Endothelial cell of umbilical vein (primary cell): ENCODE results near the gene FBXO27. TPM values are rescaled to one million over a fixed set of nuclear protein-coding genes. Genes with fewer than 3 reads are reported as not detected.

Experiments used
- BruUV-seq: library from RNA; stranded (reverse); fragments of 400-500 nt; replicated peaks from 2 replicates; lab custom pipeline; 2021; lab: Mats Ljungman, UMichigan
- CTCF ChIA-PET: fragments of 300-600, 350-600 bp; sonication (Branson Sonifier 250); formaldehyde crosslinking; loops from one replicate; lab custom pipeline; 2021; ENCODE audit warnings: antibody characterized with exemption, inconsistent platforms; lab: Charles Lee
- POLR2A ChIA-PET: fragments of 300-600, 350-600 bp; sonication (Branson Sonifier 250); formaldehyde crosslinking; loops from one replicate; lab custom pipeline; 2021; ENCODE audit warnings: antibody characterized with exemption, inconsistent platforms; lab: Charles Lee
- DNase-seq: peaks from one replicate; pipeline ENCODE4 v3.0.0-alpha.2; 2011; ENCODE audit warnings: low read depth, low spot score
- FAIRE-seq: peaks from 2 replicates; lab custom pipeline; 2011; peaks lifted over from hg19 to GRCh38; lab: Jason Lieb, UNC
- H2AFZ ChIP-seq: 2 replicates; pipeline ENCODE4 v1.6.0; 2012; ENCODE audit warnings: low read depth, low read length, control low read depth, inconsistent platforms
- H3K27ac ChIP-seq: 2 replicates; pipeline ENCODE4 v1.5.1; 2011; ENCODE audit warnings: low read depth, mild to moderate bottlenecking, control low read depth, low read length, moderate library complexity; ENCODE audit not compliant: insufficient read depth
- H3K27me3 ChIP-seq, 2 experiments: 2 replicates each; pipeline versions ENCODE4 v1.6.0 to v1.6.1; 2011; ENCODE audit warnings: low read length in 2 of 2, mixed read lengths in 1 of 2; ENCODE audit not compliant: control insufficient read depth in 2 of 2, insufficient read depth in 2 of 2
- H3K36me3 ChIP-seq, 2 experiments: 2 replicates in 1 of 2; 3 replicates in 1 of 2; pipeline ENCODE4 v1.5.1; 2011; ENCODE audit warnings: low read length in 2 of 2, mild to moderate bottlenecking in 1 of 2, moderate library complexity in 1 of 2; ENCODE audit not compliant: control insufficient read depth in 2 of 2, insufficient read depth in 2 of 2; ENCODE audit errors: extremely low read depth in 1 of 2
- H3K4me1 ChIP-seq: 3 replicates; pipeline ENCODE4 v1.5.1; 2011; ENCODE audit warnings: mild to moderate bottlenecking, low read length; ENCODE audit not compliant: control insufficient read depth, insufficient read depth; ENCODE audit errors: extremely low read depth
- H3K4me2 ChIP-seq: 2 replicates; pipeline ENCODE4 v1.6.1; 2011; ENCODE audit warnings: low read length, control low read depth, mixed read lengths; ENCODE audit not compliant: insufficient read depth
- H3K4me3 ChIP-seq, 3 experiments: fragments of 200-600 bp in 1 of 3; sonication (generic), shearing (Covaris generic) in 1 of 3; replicated peaks in 1 of 3; 2 replicates each; pipeline ENCODE4 v1.5.1; 2011 to 2016; ENCODE audit warnings: control low read depth in 3 of 3, low read length in 3 of 3, mild to moderate bottlenecking in 2 of 3, inconsistent platforms in 1 of 3, low read depth in 1 of 3, moderate library complexity in 1 of 3; ENCODE audit not compliant: insufficient read depth in 1 of 3
- H3K79me2 ChIP-seq: 2 replicates; pipeline ENCODE4 v1.6.0; 2012; ENCODE audit warnings: low read length, inconsistent platforms; ENCODE audit not compliant: control insufficient read depth, insufficient read depth
- H3K9ac ChIP-seq: replicated peaks from 2 replicates; pipeline ENCODE3; 2011; ENCODE audit warnings: low read length, control low read depth; ENCODE audit not compliant: insufficient read depth; ENCODE audit errors: extremely low read depth
- H3K9me1 ChIP-seq: replicated peaks from 3 replicates; pipeline ENCODE4 v1.6.0; 2011; ENCODE audit warnings: mild to moderate bottlenecking, low read length; ENCODE audit not compliant: control insufficient read depth, insufficient read depth; ENCODE audit errors: extremely low read depth
- H3K9me3 ChIP-seq: replicated peaks from 2 replicates; pipeline ENCODE4 v1.5.1; 2012; ENCODE audit warnings: low read length, inconsistent platforms; ENCODE audit not compliant: control insufficient read depth, insufficient read depth
- H4K20me1 ChIP-seq: replicated peaks from 2 replicates; pipeline ENCODE3; 2011; ENCODE audit warnings: mild to moderate bottlenecking, low read length; ENCODE audit not compliant: control insufficient read depth, insufficient read depth; ENCODE audit errors: extremely low read depth
- CTCF ChIP-seq, 2 donors: IDR thresholded peaks; 1 replicate in 1 of 2; 2 replicates in 1 of 2; pipeline ENCODE4 v1.5.1; 2011; ENCODE audit warnings: low read length in 2 of 2, mild to moderate bottlenecking in 2 of 2, moderate library complexity in 2 of 2, control low read depth in 1 of 2, inconsistent platforms in 1 of 2, low read depth in 1 of 2; ENCODE audit not compliant: insufficient read depth in 1 of 2; ENCODE audit errors: extremely low read depth in 1 of 2
- EZH2 ChIP-seq: IDR thresholded peaks from 2 replicates; pipeline ENCODE4 v1.6.1; 2012; ENCODE audit warnings: borderline replicate concordance, low read depth, mild to moderate bottlenecking, moderate library complexity, low read length, inconsistent platforms; ENCODE audit not compliant: severe bottlenecking
- FOS ChIP-seq: IDR thresholded peaks from 2 replicates; pipeline ENCODE4 v1.6.1; 2011; ENCODE audit warnings: mild to moderate bottlenecking, low read length, moderate library complexity, borderline replicate concordance; ENCODE audit not compliant: insufficient read depth
- GATA2 ChIP-seq: IDR thresholded peaks from 2 replicates; pipeline ENCODE4 v1.7.0; 2011; ENCODE audit warnings: low read depth, mild to moderate bottlenecking, moderate library complexity, mixed read lengths, low read length; ENCODE audit not compliant: insufficient read length, insufficient read depth
- JUN ChIP-seq: IDR thresholded peaks from 2 replicates; pipeline ENCODE4 v1.6.1; 2011; ENCODE audit warnings: borderline replicate concordance, low read depth; ENCODE audit not compliant: insufficient read length, insufficient read depth
- MAX ChIP-seq: IDR thresholded peaks from 2 replicates; pipeline ENCODE4 v1.6.1; 2011; ENCODE audit not compliant: insufficient read depth, insufficient read length
- MYC ChIP-seq: IDR thresholded peaks from one replicate; pipeline ENCODE4 v1.6.1; 2011; ENCODE audit warnings: mild to moderate bottlenecking, low read depth, low read length
- POLR2A ChIP-seq: IDR thresholded peaks from 2 replicates; pipeline ENCODE4 v1.6.1; 2012; ENCODE audit warnings: low read depth, mild to moderate bottlenecking, control low read depth, low read length
- POLR2AphosphoS5 ChIP-seq: IDR thresholded peaks from 2 replicates; pipeline ENCODE4 v1.6.1; 2012; ENCODE audit warnings: low read depth, mild to moderate bottlenecking, control low read depth, low read length, moderate library complexity; ENCODE audit not compliant: insufficient read depth
- dilution Hi-C: fragments of 300-500 bp; cut with MboI; formaldehyde crosslinking; loops from one replicate; pipeline ENCODE4 v1.15.0; 2019; ENCODE audit warnings: low sequenced_read_pairs; ENCODE audit not compliant: extremely low pct_ligation_motif_present
- intact Hi-C: fragments of 100-400 bp; cut with micrococcal nuclease; formaldehyde crosslinking; loops from one replicate; pipeline ENCODE4 v1.10.0; 2022
- polyA plus RNA-seq, 4 experiments: library from polyadenylated mRNA; depleted of rRNA in 3 of 4; stranded (reverse) in 3 of 4; unstranded in 1 of 4; fragments of >200 nt; gene quantifications; 2 replicates each; pipeline versions ENCODE4 v1.2.1 to v1.2.3, GENCODE V29; 2011 to 2012; ENCODE audit warnings: missing spikeins in 1 of 4
- total RNA-seq: library from RNA; stranded (reverse); gene quantifications from 2 replicates; pipeline ENCODE4 v1.2.3, GENCODE V29; 2021

The FBXO27 gene
- total and polyA plus RNA-seq, 2 donors (not counting 3 experiments of a cell fraction or from before 2014, with no cell fraction given) = 3.5 to 4.2 TPM

DNA sequence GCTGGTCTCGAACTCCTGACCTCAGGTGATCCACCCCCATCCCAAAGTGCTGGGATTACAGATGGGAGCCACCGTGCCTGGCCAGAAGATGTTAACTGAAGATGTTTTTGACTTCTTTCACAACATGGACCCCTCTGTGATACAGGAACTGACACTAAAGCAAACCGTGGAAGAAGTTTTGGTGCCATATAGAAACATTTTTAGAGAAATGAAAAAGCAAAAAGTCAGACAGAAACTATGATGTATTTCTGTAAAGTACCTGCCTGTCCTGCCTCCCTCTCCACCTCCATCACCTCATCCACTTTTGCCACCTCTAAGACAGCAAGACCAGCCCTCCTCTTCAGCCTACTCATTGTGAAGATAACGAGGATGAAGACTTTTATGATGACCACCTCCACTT is 11.3 kb downstream of the FBXO27 start:
- no peaks in the 10 kb centered on the region for H3K79me2 ChIP-seq
- no peak overlapping the region for H3K4me3 ChIP-seq
- intact Hi-C loops = no loop called here
- no peaks in the 10 kb centered on the region for H3K4me1 ChIP-seq
- peaks cover 0 to 2% of the 10 kb centered on the region in 2 experiments for H3K27me3 ChIP-seq
- H4K20me1 ChIP-seq = no peaks in the 10 kb centered on the region
- POLR2A ChIA-PET = interaction anchor here (0.6 kb wide), 1 partner anchor 28 kb away, joined by 6 read pairs; no protein-coding TSS in a partner anchor
- DNase-seq (no peak), FAIRE-seq (no peak)
- BruUV-seq = no TSS peak
- no peaks in the 10 kb centered on the region for H3K36me3 ChIP-seq
- TF ChIP-seq EZH2 (no peak), JUN (no peak), FOS (no peak), POLR2A (no peak), MAX (no peak), GATA2 (no peak), MYC (no peak), CTCF (IDR thresholded peaks at IDR 0.05; ENCODE audit: extremely low read depth in 1 of 2, insufficient read depth in 1 of 2, low read depth in 1 of 2, low read length in 2 of 2) (no peak), POLR2AphosphoS5 (no peak)
- no peaks in the 10 kb centered on the region for H3K9me1 ChIP-seq
- no peak overlapping the region for H2AFZ ChIP-seq
- H3K4me2 ChIP-seq = no peak overlapping the region
- CTCF ChIA-PET = interaction anchor here (1.2 kb wide), 1 partner anchor 268 kb away, joined by 4 read pairs; no protein-coding TSS in a partner anchor
- no peak overlapping the region for H3K27ac ChIP-seq
- dilution Hi-C loops = no loop called here
- H3K9me3 ChIP-seq = no peaks in the 10 kb centered on the region
- H3K9ac ChIP-seq = no peak overlapping the region
